MCF 10A (cell line): ENCODE results near the gene OTOP2. TPM values are rescaled to one million over a fixed set of nuclear protein-coding genes. Genes with fewer than 3 reads are reported as not detected.

Experiments used
- BruUV-seq: library from RNA; stranded (reverse); fragments of 400-500 nt; replicated peaks from 2 replicates; lab custom pipeline; 2021; lab: Mats Ljungman, UMichigan
- CTCF ChIA-PET: fragments of 300-600 bp; sonication (Branson Sonifier 250); formaldehyde crosslinking; extraction: SDS; loops from one replicate; lab custom pipeline; 2021; ENCODE audit warnings: antibody characterized with exemption, inconsistent platforms; lab: Yijun Ruan, JAX
- POLR2A ChIA-PET: fragments of 300-600, 350-650 bp; sonication (Branson Sonifier 250); formaldehyde crosslinking; extraction: SDS; loops from one replicate; lab custom pipeline; 2020; ENCODE audit warnings: antibody characterized with exemption, inconsistent platforms; lab: Yijun Ruan, JAX
- DNase-seq: peaks from one replicate; pipeline ENCODE4 v3.0.0-alpha.2; 2018; ENCODE audit not compliant: unreplicated experiment
- H3K27ac Mint-ChIP-seq: one replicate; pipeline ENCODE4 v1.8.0; 2022; ENCODE audit warnings: mild to moderate bottlenecking, low read depth, mixed read lengths; ENCODE audit not compliant: unreplicated experiment
- H3K27me3 Mint-ChIP-seq: one replicate; pipeline ENCODE4 v1.8.0; 2022; ENCODE audit warnings: mixed read lengths; ENCODE audit not compliant: insufficient read depth, unreplicated experiment
- H3K36me3 Mint-ChIP-seq: one replicate; pipeline ENCODE4 v1.8.0; 2022; ENCODE audit warnings: mild to moderate bottlenecking, moderate library complexity, mixed read lengths; ENCODE audit not compliant: insufficient read depth, unreplicated experiment
- H3K4me1 Mint-ChIP-seq: one replicate; pipeline ENCODE4 v1.8.0; 2022; ENCODE audit warnings: mixed read lengths; ENCODE audit not compliant: insufficient read depth, unreplicated experiment
- H3K4me3 Mint-ChIP-seq: one replicate; pipeline ENCODE4 v1.8.0; 2022; ENCODE audit warnings: mild to moderate bottlenecking, moderate library complexity, mixed read lengths; ENCODE audit not compliant: unreplicated experiment
- H3K9me3 Mint-ChIP-seq: one replicate; pipeline ENCODE4 v1.8.0; 2022; ENCODE audit warnings: mixed read lengths; ENCODE audit not compliant: unreplicated experiment
- intact Hi-C: fragments of 100-400 bp; cut with micrococcal nuclease; formaldehyde crosslinking; loops from 2 replicates; pipeline ENCODE4 v1.14.1; 2022
- total RNA-seq: library from RNA; stranded (reverse); gene quantifications from 2 replicates; pipeline ENCODE4 v1.2.3, GENCODE V29; 2022
- TF ChIP-seq, protein P1 (sequence below): fragments of 200-600 bp; IDR thresholded peaks from one replicate; pipeline ENCODE4 v1.8.0; 2022; ENCODE audit warnings: antibody characterized with exemption, mild to moderate bottlenecking; ENCODE audit not compliant: unreplicated experiment

The OTOP2 gene
- total RNA-seq, 1 experiment from 2014 or later = not detected

- CTCF ChIA-PET = interaction anchor here (1.0 kb wide), 1 partner anchor 27 kb away, joined by 3 read pairs; no protein-coding TSS in a partner anchor
- Mint-ChIP-seq H3K36me3 (no peaks in the 10 kb centered on the region), H3K27ac (no peak within 1 kb of the TSS), H3K4me3 (no peak within 1 kb of the TSS), H3K4me1 (no peaks in the 10 kb centered on the region), H3K9me3 (no peaks in the 10 kb centered on the region), H3K27me3 (peaks cover 53% of the 10 kb centered on the region)
- DNase-seq = no peak
- TF ChIP-seq, protein P1, sequence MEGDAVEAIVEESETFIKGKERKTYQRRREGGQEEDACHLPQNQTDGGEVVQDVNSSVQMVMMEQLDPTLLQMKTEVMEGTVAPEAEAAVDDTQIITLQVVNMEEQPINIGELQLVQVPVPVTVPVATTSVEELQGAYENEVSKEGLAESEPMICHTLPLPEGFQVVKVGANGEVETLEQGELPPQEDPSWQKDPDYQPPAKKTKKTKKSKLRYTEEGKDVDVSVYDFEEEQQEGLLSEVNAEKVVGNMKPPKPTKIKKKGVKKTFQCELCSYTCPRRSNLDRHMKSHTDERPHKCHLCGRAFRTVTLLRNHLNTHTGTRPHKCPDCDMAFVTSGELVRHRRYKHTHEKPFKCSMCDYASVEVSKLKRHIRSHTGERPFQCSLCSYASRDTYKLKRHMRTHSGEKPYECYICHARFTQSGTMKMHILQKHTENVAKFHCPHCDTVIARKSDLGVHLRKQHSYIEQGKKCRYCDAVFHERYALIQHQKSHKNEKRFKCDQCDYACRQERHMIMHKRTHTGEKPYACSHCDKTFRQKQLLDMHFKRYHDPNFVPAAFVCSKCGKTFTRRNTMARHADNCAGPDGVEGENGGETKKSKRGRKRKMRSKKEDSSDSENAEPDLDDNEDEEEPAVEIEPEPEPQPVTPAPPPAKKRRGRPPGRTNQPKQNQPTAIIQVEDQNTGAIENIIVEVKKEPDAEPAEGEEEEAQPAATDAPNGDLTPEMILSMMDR = no peak
- no TSS peak for BruUV-seq
- intact Hi-C loops = no loop called here
- POLR2A ChIA-PET = no interaction called here
Measured at GRCh38 chr17:74892974-74893911, 30.8 kb upstream of the OTOP2 start, which contains the start of gene FADS6. FADS6 (minus strand) TSS chr17:74893633; CDS start chr17:74893595, 38 bp downstream.

- ChIA-PET POLR2A (interaction anchor here (0.9 kb wide), 1 partner anchor 21 kb away, joined by 3 read pairs; the partner anchor contains the start of gene FDXR), CTCF (interaction anchor here (1.0 kb wide), 1 partner anchor 28 kb away, joined by 3 read pairs; no protein-coding TSS in a partner anchor)
- Mint-ChIP-seq H3K36me3 (no peaks in the 10 kb centered on the region), H3K9me3 (no peaks in the 10 kb centered on the region), H3K4me1 (no peaks in the 10 kb centered on the region), H3K4me3 (no peak overlapping the region), H3K27me3 (peaks cover 53% of the 10 kb centered on the region), H3K27ac (no peak overlapping the region)
- no TSS peak for BruUV-seq
- DNase-seq = no peak
- intact Hi-C loops = no loop called here
- TF ChIP-seq, protein P1 = no peak
Measured at GRCh38 chr17:74893936-74894671, 30.0 kb upstream of the OTOP2 start.

- BruUV-seq = no TSS peak
- H3K4me1 Mint-ChIP-seq = no peaks in the 10 kb centered on the region
- ChIA-PET CTCF (interaction anchor here (0.8 kb wide), 1 partner anchor 30 kb away, joined by 3 read pairs; no protein-coding TSS in a partner anchor), POLR2A (no interaction called here)
- no peak for DNase-seq
- no peaks in the 10 kb centered on the region for H3K9me3 Mint-ChIP-seq
- H3K27ac Mint-ChIP-seq = no peak overlapping the region
- TF ChIP-seq, protein P1 = no peak
- peaks cover 38% of the 10 kb centered on the region for H3K27me3 Mint-ChIP-seq
- no peaks in the 10 kb centered on the region for H3K36me3 Mint-ChIP-seq
- intact Hi-C loops = no loop called here
- no peak overlapping the region for H3K4me3 Mint-ChIP-seq
Measured at GRCh38 chr17:74898376-74898946, 25.6 kb upstream of the OTOP2 start.
